HL-60 (cell line): ENCODE measurements around the gene PLXNA2.

Experiments used
- DNase-seq, 2 experiments: peaks; one replicate each; pipeline ENCODE4 v3.0.0-alpha.2; 2010 to 2020; ENCODE audit warnings: low read depth in 1 of 2, low spot score in 1 of 2
- H3K27ac ChIP-seq: fragments of 250-450 bp; sonication (Bioruptor Pico); replicated peaks from 2 replicates; pipeline ENCODE4 v1.5.1; 2020; ENCODE audit warnings: mild to moderate bottlenecking, moderate library complexity
- H3K27me3 ChIP-seq: fragments of 250-450 bp; sonication (Bioruptor Pico); 2 replicates; pipeline ENCODE4 v1.5.1; 2021; ENCODE audit warnings: mild to moderate bottlenecking, moderate library complexity; ENCODE audit not compliant: insufficient read depth, poor library complexity, severe bottlenecking
- H3K4me3 ChIP-seq: replicated peaks from 2 replicates; pipeline ENCODE4 v1.5.1; 2011; ENCODE audit warnings: mild to moderate bottlenecking, control low read depth, low read length; ENCODE audit not compliant: insufficient read depth
- GABPA ChIP-seq: IDR thresholded peaks from 2 replicates; pipeline ENCODE4 v1.6.1; 2012; ENCODE audit warnings: low read depth
- POLR2AphosphoS5 ChIP-seq: IDR thresholded peaks from 2 replicates; pipeline ENCODE4 v1.6.1; 2012; ENCODE audit warnings: low read depth
- SPI1 ChIP-seq: IDR thresholded peaks from 2 replicates; pipeline ENCODE4 v1.6.1; 2012; ENCODE audit warnings: low read depth, mild to moderate bottlenecking, borderline replicate concordance
- TF ChIP-seq, protein P1 (sequence below): IDR thresholded peaks from one replicate; pipeline ENCODE4 v1.5.1; 2011; ENCODE audit warnings: low read length, control low read depth, inconsistent platforms; ENCODE audit not compliant: insufficient read depth
- TF ChIP-seq, protein P2 (sequence below): IDR thresholded peaks from 2 replicates; pipeline ENCODE4 v1.6.1; 2012; ENCODE audit warnings: low read depth; ENCODE audit not compliant: insufficient replicate concordance

PLXNA2 gene

DNA sequence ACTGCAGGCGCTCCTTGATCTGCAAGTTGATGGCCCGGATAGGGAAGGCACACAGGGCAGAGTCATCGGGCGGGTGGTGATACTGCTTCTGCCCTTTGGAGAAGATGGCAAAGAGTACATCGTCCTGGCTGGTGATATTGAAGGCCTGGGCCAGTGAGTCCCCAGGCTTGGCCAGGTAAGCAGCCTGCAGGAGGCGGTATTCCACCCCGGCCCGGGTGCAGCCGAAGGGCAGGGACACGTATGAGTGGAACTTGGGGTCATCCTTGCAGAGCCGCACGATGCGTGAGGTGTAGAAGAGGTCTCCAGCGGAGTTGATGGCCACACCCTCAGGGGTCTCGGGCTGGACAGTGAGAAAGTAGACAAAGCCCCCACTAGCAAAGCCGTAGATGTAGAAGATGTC is 27.4 kb downstream of the PLXNA2 start:
- Histone ChIP-seq H3K4me3 (no peak overlapping the region), H3K27ac (no peak overlapping the region), H3K27me3 (peaks cover 3% of the 10 kb centered on the region)
- no peak for DNase-seq
- TF ChIP-seq POLR2AphosphoS5 (no peak), GABPA (no peak), SPI1 (no peak)
- TF ChIP-seq, protein P1, sequence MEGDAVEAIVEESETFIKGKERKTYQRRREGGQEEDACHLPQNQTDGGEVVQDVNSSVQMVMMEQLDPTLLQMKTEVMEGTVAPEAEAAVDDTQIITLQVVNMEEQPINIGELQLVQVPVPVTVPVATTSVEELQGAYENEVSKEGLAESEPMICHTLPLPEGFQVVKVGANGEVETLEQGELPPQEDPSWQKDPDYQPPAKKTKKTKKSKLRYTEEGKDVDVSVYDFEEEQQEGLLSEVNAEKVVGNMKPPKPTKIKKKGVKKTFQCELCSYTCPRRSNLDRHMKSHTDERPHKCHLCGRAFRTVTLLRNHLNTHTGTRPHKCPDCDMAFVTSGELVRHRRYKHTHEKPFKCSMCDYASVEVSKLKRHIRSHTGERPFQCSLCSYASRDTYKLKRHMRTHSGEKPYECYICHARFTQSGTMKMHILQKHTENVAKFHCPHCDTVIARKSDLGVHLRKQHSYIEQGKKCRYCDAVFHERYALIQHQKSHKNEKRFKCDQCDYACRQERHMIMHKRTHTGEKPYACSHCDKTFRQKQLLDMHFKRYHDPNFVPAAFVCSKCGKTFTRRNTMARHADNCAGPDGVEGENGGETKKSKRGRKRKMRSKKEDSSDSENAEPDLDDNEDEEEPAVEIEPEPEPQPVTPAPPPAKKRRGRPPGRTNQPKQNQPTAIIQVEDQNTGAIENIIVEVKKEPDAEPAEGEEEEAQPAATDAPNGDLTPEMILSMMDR = no peak
- TF ChIP-seq, protein P2, sequence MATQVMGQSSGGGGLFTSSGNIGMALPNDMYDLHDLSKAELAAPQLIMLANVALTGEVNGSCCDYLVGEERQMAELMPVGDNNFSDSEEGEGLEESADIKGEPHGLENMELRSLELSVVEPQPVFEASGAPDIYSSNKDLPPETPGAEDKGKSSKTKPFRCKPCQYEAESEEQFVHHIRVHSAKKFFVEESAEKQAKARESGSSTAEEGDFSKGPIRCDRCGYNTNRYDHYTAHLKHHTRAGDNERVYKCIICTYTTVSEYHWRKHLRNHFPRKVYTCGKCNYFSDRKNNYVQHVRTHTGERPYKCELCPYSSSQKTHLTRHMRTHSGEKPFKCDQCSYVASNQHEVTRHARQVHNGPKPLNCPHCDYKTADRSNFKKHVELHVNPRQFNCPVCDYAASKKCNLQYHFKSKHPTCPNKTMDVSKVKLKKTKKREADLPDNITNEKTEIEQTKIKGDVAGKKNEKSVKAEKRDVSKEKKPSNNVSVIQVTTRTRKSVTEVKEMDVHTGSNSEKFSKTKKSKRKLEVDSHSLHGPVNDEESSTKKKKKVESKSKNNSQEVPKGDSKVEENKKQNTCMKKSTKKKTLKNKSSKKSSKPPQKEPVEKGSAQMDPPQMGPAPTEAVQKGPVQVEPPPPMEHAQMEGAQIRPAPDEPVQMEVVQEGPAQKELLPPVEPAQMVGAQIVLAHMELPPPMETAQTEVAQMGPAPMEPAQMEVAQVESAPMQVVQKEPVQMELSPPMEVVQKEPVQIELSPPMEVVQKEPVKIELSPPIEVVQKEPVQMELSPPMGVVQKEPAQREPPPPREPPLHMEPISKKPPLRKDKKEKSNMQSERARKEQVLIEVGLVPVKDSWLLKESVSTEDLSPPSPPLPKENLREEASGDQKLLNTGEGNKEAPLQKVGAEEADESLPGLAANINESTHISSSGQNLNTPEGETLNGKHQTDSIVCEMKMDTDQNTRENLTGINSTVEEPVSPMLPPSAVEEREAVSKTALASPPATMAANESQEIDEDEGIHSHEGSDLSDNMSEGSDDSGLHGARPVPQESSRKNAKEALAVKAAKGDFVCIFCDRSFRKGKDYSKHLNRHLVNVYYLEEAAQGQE = no peak

- H3K27ac ChIP-seq = no peak overlapping the region
- peaks cover 5% of the 10 kb centered on the region for H3K27me3 ChIP-seq
- TF ChIP-seq GABPA = no peak
- TF ChIP-seq, protein P2 = no peak
- TF ChIP-seq, protein P1 = no peak
- TF ChIP-seq POLR2AphosphoS5 = no peak
- TF ChIP-seq SPI1 = no peak
- DNase-seq = no peak
- no peak overlapping the region for H3K4me3 ChIP-seq
These were observed 28.1 kb downstream of the PLXNA2 start for GRCh38 chr1:208216062-208216461.

GRCh38 chr1:208215393-208215792 is 28.8 kb downstream of the PLXNA2 start:
- Histone ChIP-seq H3K27ac (no peak overlapping the region), H3K4me3 (no peak overlapping the region), H3K27me3 (peaks cover 5% of the 10 kb centered on the region)
- no peak for DNase-seq
- no peak for TF ChIP-seq GABPA

DNA sequence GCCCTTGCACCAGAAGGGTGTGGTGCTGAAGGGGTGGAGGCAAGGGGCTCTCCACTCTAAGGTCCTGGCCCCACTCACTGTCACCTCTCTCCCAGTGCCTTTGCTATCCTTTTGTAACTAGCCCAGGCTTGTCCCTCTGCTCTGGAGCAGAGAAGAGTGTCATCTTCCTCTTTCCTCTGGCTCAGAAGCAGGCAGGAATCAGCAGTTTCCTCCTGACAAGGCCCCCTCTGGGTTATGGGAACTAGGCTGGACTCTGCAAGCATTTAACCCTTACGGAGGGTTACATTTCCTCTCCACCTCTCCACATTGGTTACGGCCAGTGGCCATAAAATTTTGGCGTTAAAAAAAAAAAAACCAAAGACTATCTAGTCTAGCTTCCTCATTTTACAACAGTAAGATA is 30.4 kb downstream of the PLXNA2 start:
- peak in 1 of 2 experiments; percentile 28 for DNase-seq
- Histone ChIP-seq H3K27ac (no peak overlapping the region), H3K4me3 (no peak overlapping the region), H3K27me3 (peaks cover 3% of the 10 kb centered on the region)
- TF ChIP-seq, protein P2 = no peak
- no peak for TF ChIP-seq SPI1
- TF ChIP-seq POLR2AphosphoS5 = no peak
- TF ChIP-seq, protein P1 = no peak
- no peak for TF ChIP-seq GABPA
